ENCODE results near the gene RTN4RL1.
"Not testable (repeated sequence)": the region's sequence is repeated elsewhere in the genome, so short reads cannot be mapped to it uniquely, and the experiment has no call there.

Gene RTN4RL1

GRCh38 chr17:1915889-1916288, 109.2 kb downstream of the RTN4RL1 start:
- DNase-seq = no peak

GRCh38 chr17:1914661-1915083, 110.5 kb downstream of the RTN4RL1 start:
- DNase-seq = no peak

- no peak for DNase-seq
Measured at GRCh38 chr17:1913702-1914101, 111.4 kb downstream of the RTN4RL1 start.

- DNase-seq = no peak
Measured at GRCh38 chr17:1912146-1912545, 113.0 kb downstream of the RTN4RL1 start.

GRCh38 chr17:1909985-1910384, 115.1 kb downstream of the RTN4RL1 start:
- DNase-seq = no peak

- DNase-seq = peak; percentile 66
Measured at GRCh38 chr17:1908699-1909309, 116.3 kb downstream of the RTN4RL1 start.

- no peak for DNase-seq
Measured at GRCh38 chr17:1907909-1908698, 117.0 kb downstream of the RTN4RL1 start.

- DNase-seq = no peak
Measured at GRCh38 chr17:1907216-1907631, 117.9 kb downstream of the RTN4RL1 start.

GRCh38 chr17:1906662-1907101, 118.5 kb downstream of the RTN4RL1 start:
- no peak for DNase-seq

GRCh38 chr17:1905190-1905913, 119.8 kb downstream of the RTN4RL1 start:
- DNase-seq = peak; percentile 86

GRCh38 chr17:1904273-1905182, 120.6 kb downstream of the RTN4RL1 start:
- DNase-seq = peak; percentile 21

- no peak for DNase-seq
Measured at GRCh38 chr17:1899403-1900000, 125.6 kb downstream of the RTN4RL1 start.

- DNase-seq = no peak
Measured at GRCh38 chr17:1898872-1899271, 126.3 kb downstream of the RTN4RL1 start.

GRCh38 chr17:1898332-1898731, 126.8 kb downstream of the RTN4RL1 start:
- DNase-seq = no peak

GRCh38 chr17:1897105-1897656, 128.0 kb downstream of the RTN4RL1 start:
- DNase-seq = no peak

GRCh38 chr17:1896243-1897104, 128.7 kb downstream of the RTN4RL1 start:
- no peak for DNase-seq

GRCh38 chr17:1895479-1895878, 129.7 kb downstream of the RTN4RL1 start:
- DNase-seq = not testable (repeated sequence)

- DNase-seq = no peak
Measured at GRCh38 chr17:1894753-1895339, 130.3 kb downstream of the RTN4RL1 start.

GRCh38 chr17:1890758-1891450, 134.2 kb downstream of the RTN4RL1 start:
- DNase-seq = no peak

- DNase-seq = no peak
Measured at GRCh38 chr17:1888741-1889140, 136.4 kb downstream of the RTN4RL1 start.

Measured in NCI-H1436 (cell line).